GM20431 (cell line): ENCODE results near the gene CLNS1A.
"Not testable (repeated sequence)": the region's sequence is repeated elsewhere in the genome, so short reads cannot be mapped to it uniquely, and the experiment has no call there.

ENCODE experiments used
- in situ Hi-C: fragments of 300-500 bp; cut with MseI, MboI; formaldehyde crosslinking; loops from one replicate; pipeline ENCODE4 v1.15.0; 2020; ENCODE audit warnings: low sequenced_read_pairs; ENCODE audit not compliant: unreplicated experiment

The CLNS1A gene

GRCh38 chr11:77630157-77630710 is 7.4 kb downstream of the CLNS1A start:
- in situ Hi-C loops: no loop called here

GRCh38 chr11:77619576-77620198 is 17.9 kb downstream of the CLNS1A start:
- in situ Hi-C loops: no loop called here

DNA sequence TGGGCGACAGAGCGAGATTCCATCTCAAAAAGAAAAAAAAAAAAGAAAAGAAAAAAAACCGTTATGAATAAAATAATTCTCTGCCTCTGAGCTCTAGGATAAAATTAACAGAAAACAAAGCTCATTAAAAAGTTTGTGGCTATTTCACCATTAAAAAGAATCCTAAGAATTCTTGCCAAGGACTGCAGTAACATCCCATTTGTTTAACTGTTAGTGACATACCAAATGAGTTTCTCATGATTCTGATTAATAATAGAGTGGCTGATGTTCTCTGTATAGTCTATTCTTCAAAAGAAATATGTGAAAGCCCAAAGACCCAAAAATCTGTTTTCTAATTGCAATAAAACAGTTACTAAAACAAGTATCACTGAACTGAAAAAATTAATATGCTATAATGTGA is 19.7 kb downstream of the CLNS1A start:
- in situ Hi-C loops: no loop called here

- in situ Hi-C loops: no loop called here
These were observed 25.7 kb downstream of the CLNS1A start for GRCh38 chr11:77611921-77612320.

GRCh38 chr11:77609234-77609633 is 28.4 kb downstream of the CLNS1A start:
- in situ Hi-C loops: no loop called here

DNA sequence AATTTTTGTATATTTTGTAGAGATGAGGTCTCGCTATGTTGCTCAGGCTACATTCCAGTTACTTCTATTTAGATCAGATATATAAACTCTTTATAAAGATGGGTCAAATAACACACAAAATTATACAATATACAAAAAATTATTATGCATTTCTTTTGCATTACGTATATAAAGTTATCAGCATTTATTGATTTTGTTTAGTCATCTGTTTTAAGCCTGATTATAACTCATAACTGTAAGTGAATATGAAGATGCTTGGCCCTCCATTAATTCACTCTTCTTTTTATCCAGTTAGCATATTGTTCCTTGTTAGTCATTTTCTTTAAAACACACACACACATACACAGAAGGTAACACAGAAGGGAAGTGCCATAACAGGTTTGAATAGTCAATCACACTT is 33.3 kb downstream of the CLNS1A start:
- in situ Hi-C loops: no loop called here

- in situ Hi-C loops: no loop called here
These were observed 35.1 kb downstream of the CLNS1A start for GRCh38 chr11:77602381-77603088.

- in situ Hi-C loops: no loop called here
These were observed 39.4 kb downstream of the CLNS1A start for GRCh38 chr11:77598195-77598594.

GRCh38 chr11:77596626-77597025 is 41.0 kb downstream of the CLNS1A start:
- in situ Hi-C loops: no loop called here

DNA sequence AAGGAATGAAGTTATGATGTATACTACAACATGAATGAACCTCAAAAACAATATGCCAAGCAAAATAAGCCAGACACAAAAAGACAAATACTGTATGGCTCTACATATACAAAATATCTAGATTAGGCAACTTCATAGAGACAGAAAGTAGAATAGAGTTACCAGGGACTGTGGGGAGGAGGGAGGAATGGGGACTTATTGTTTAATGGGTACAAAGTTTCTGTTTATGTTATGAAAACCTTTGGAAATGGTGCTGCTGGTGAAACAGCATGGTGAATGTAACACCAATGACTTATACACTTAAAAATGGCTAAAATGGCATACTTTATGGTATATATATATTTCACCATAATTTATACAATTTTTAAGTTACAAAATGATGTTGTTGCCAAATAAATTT is 43.7 kb downstream of the CLNS1A start:
- in situ Hi-C loops: no loop called here

GRCh38 chr11:77592727-77593126 is 44.9 kb downstream of the CLNS1A start:
- in situ Hi-C loops: no loop called here

- in situ Hi-C loops: no loop called here
These were observed 47.3 kb downstream of the CLNS1A start for GRCh38 chr11:77590194-77590782.

DNA sequence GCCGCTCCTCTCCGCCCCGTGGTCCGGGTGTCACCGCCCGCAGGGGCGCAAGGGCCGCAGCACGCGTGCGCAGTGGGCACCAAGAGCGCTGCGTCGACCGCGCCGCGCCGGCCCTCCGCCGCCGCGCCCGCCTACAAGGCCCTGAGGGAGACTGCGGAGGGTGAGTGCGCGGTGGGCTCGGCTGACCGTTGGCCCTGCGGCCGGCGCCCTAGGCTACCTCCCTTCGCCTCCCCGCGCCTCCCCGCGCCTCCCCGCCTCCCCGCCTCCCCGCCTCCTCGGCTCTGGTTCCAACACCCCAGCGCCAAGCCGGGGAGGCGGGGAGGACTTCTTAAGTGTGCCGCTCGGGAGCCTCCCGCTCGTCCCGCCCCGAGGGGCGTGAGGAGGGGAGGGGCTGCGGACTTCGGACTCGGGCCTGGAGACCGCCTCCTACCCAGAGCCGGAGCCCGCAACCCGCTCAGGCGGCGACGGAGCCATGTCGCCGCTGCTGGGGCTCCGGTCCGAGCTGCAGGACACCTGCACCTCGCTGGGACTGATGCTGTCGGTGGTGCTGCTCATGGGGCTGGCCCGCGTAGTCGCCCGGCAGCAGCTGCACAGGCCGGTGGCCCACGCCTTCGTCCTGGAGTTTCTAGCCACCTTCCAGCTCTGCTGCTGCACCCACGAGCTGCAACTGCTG is 47.9 kb downstream of the CLNS1A start, which contains the start of gene AQP11:
Gene AQP11, plus strand, starts transcription at position 433 of the 673 bp plus-strand sequence. Its CDS starts 40 bp downstream, at position 473.
- in situ Hi-C loops: no loop called here

DNA sequence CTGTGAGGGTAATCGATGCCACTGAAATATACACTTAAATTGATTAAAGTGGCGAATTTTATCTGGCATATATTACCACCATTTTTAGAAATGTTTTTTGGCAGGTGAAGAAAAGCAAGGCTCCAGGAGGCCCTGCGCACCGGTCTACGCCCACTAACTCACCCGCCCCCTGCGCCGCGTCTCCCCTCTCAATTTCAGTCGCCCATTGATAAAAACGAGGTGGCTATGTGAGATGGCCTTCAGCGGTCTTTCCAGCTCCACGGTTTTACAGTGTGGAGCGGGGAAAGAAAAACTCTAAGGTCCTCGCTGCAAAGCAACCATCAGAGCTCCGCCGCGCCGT is 48.4 kb downstream of the CLNS1A start:
- in situ Hi-C loops: no loop called here

DNA sequence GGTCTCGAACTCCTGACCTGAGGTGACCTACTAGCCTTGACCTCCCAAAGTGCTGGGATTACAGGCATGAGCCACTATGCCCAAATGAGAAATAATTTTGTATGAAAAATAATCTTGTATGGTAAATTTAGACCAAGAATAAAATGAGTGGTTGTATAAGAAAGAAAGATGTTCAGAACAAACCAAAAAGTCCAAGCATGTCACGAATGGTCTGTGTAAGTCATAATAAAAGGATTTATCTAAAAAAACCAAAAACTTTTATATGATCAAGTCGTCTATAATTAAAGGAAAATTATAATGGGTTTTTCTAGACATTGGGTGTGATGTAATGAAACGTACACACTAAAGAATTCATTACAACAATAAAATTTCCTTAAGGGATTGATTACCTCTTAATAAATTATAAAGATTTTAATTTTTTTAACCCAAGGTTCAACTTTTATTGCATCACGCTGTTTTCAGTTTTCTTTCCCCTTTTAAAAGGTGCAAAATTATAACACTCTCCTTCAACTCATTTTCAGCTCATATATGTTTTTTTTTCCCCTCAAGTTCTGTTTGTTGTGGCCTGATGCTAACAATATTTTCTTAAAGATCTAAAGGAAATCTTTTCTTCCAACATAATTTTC is 56.8 kb downstream of the CLNS1A start:
- in situ Hi-C loops: no loop called here

DNA sequence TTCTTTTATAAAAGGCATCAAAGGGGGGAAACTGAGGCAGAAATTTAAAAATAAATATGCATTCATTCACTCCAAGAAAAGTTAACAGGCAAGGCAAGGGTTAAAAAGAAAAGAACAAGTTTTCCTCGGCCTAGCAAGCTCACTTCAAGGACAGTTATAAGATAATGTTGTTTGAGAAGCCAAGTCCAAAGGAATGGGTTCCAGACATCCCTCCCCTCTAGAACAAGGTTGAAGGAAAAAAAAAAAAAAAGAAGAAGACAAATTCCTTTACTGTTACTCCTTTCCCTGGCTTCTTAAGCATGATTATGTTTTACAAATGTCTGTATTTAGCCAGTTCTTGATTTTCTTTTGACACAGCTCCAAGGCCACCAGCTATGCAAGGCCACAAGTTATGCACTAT is 62.2 kb downstream of the CLNS1A start:
- in situ Hi-C loops: not testable (repeated sequence)

DNA sequence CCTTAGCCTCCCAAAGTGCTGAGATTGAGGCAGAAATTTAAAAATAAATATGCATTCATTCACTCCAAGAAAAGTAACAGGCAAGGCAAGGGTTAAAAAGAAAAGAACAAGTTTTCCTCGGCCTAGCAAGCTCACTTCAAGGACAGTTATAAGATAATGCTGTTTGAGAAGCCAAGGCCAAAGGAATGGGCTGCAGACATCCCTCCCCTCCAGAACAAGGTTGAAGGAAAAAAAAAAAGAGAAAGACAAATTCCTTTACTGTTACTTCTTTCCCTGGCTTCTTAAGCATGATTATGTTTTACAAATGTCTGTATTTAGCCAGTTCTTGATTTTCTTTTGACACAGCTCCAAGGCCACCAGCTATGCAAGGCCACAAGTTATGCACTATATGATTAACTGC is 66.7 kb downstream of the CLNS1A start:
- in situ Hi-C loops: not testable (repeated sequence)

DNA sequence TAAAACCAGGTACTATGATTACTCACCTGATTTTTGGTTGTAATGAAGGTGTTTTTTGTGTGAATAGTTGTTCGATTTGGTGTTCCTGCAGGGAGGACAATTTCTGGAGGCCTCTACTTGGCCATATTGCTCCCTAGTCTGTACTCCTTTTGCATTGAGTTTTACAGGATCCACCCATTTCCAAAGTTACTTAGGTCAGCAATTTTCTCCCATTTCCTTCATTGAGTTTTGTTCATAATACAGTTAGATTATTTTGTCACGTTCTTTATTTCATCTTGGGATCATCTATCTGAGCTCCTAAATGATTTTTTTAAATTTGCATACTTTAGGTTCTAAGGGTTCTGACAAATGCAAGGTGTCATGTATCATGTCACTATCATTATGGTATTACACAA is 67.9 kb downstream of the CLNS1A start:
- in situ Hi-C loops: no loop called here

GRCh38 chr11:77568916-77569675 is 68.5 kb downstream of the CLNS1A start:
- in situ Hi-C loops: no loop called here

GRCh38 chr11:77568306-77568705 is 69.3 kb downstream of the CLNS1A start:
- in situ Hi-C loops: no loop called here
